ENCODE results near the gene SPATA31D1. TPM values are rescaled to one million over a fixed set of nuclear protein-coding genes. Genes with fewer than 3 reads are reported as not detected.

SPATA31D1 gene
- total RNA-seq, 1 donor from 2014 or later = not detected

Other genes starting within 250 kb of the SPATA31D1 start
- not detected for gene SPATA31D4, start 60.3 kb upstream of the SPATA31D1 start, total RNA-seq
- not detected for gene SPATA31D3, start 45.3 kb upstream of the SPATA31D1 start, total RNA-seq